Glomerular visceral epithelial cell (primary cell): ENCODE data around the gene HPS1.

Source experiments
- DNase-seq: peaks from one replicate; pipeline ENCODE4 v3.0.0-alpha.2; 2016; ENCODE audit errors: extremely low spot score

HPS1 gene

GRCh38 chr10:98390406-98390805 lies 56.3 kb downstream of the HPS1 start:
- DNase-seq, result no peak

- no peak for DNase-seq
Observed at GRCh38 chr10:98389398-98389797, 57.3 kb downstream of the HPS1 start.

DNA sequence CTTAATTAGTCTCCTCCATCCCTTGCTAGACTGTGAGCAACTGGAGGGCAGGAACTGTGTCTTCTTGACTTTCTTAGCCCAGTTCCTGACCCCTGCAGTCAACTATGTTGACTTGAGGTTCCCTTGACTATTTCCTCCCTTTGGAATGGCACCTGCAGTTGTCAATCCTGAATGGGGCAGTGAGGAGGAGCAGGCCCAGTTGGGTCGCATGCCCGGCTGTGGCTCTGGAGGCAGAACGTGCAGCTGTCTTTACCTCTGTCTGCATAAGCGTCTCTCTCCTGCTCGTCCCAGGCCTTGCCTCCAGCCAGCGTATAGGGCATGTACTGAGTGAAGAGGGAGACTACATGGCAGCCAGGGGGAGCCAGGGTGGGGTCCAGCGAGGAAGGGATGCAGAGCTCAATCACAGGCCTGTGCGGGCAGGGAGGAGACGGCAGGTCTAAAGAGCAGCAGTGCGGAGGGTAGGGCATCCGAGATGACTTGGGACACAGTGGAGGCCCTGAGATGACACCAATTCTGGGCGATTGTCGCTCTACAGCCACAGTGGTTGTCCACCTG lies 58.6 kb downstream of the HPS1 start:
- DNase-seq, result no peak

- peak; percentile 72 for DNase-seq
Observed at GRCh38 chr10:98384531-98385133, 62.1 kb downstream of the HPS1 start.

DNA sequence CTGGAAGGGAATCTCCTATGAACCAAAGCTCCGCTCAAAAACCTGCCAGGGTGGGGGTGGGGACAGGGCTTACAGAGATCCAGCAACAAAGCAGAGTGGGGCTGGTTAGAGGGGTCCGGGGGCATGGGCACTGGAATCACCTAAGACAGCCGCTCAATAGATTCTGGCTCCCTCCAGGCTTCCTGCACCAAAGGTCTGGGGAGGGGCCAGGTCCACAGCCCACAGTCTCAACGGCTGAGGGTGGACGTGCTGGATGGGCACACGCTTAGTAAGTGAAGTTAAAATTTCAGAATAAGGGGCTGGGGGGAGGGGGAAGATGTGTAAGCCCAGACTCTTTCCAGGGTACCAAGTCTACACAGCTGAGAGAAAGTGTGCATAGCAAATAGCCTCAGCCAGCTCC lies 62.9 kb downstream of the HPS1 start:
- no peak for DNase-seq

GRCh38 chr10:98383134-98383667 lies 63.5 kb downstream of the HPS1 start:
- DNase-seq, result peak; percentile 74

DNA sequence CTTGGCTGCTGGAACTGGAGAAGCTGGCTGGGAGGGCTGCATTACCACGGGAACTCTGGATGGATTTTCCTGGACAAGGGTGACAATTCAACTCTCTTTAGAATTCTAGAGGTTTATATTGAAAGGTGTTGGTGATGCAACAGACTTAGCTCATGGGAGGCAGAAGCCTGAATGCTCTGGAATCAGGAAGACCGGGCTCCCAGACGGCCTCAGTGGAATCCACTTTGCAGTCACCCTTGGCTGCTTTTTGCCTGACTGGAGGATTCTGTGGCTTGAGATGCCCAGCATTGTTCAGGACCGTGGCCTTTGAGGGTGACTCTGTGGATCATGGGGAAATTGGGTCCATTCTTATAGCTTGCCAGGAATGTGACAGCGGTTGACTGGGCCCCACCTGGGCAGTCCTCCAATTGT lies 64.0 kb downstream of the HPS1 start:
- peak; percentile 76 for DNase-seq

GRCh38 chr10:98380493-98381339 lies 66.0 kb downstream of the HPS1 start:
- DNase-seq, result no peak

- DNase-seq, result no peak
Observed at GRCh38 chr10:98378722-98379121, 68.0 kb downstream of the HPS1 start.

GRCh38 chr10:98377536-98377935 lies 69.2 kb downstream of the HPS1 start:
- no peak for DNase-seq

DNA sequence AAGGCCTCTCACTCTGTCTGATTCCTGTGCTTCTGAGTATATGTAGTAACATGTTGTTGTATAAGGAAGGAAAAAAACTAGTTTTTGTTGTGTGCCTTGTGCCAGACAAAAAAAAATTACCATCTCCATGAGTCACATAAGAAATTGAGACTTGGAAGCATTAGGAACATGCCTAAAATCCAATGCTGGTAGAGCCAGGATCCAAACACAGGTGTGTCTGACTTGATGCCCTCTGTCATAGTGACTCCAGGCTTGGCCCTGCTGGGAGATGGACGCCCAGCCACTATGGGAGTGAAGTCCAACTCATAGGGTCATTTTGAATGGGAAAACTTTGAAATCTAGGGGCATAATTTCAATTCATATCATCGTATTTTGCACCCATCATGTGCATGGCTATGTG lies 69.7 kb downstream of the HPS1 start:
- DNase-seq, result no peak

GRCh38 chr10:98376485-98376884 lies 70.2 kb downstream of the HPS1 start:
- DNase-seq, result no peak

GRCh38 chr10:98374217-98374985 lies 72.3 kb downstream of the HPS1 start:
- DNase-seq, result peak; percentile 52

DNA sequence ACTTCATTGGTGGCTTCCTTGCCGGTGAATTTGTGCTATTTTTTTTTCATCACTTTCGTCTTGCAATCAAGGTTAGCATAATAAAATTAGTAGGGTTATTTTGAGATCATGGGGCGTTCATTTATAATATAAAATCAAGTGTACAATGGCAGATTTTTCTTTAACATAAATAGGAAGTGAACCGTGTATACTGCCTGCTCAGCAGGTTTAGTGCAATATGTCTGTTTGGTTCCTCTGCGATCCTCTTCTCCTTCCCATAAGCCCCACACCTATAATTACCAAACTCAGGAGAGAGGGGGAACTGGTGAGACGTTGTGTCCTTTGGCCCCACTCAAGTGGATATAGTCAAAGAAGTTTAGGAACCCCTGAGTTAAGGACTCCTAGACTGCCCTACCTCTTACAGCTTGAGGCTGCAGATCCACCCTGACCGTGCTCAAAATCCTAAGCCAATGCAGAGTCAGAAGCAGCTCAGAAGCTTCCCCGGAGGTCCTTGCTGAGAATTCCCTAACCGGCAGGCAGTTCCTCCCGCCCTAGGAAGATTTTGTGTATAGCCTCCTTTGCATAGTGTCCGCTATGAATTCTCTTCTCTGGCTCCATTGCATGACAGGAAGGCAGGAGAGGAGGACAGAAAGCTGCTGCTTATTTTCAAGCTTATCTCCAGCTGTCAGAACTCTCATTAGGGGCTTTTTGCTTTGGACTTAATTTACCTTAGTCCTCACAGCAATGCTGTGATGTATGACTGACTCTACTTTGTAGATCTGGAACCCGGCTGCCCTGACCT lies 73.3 kb downstream of the HPS1 start:
- DNase-seq, result no peak

DNA sequence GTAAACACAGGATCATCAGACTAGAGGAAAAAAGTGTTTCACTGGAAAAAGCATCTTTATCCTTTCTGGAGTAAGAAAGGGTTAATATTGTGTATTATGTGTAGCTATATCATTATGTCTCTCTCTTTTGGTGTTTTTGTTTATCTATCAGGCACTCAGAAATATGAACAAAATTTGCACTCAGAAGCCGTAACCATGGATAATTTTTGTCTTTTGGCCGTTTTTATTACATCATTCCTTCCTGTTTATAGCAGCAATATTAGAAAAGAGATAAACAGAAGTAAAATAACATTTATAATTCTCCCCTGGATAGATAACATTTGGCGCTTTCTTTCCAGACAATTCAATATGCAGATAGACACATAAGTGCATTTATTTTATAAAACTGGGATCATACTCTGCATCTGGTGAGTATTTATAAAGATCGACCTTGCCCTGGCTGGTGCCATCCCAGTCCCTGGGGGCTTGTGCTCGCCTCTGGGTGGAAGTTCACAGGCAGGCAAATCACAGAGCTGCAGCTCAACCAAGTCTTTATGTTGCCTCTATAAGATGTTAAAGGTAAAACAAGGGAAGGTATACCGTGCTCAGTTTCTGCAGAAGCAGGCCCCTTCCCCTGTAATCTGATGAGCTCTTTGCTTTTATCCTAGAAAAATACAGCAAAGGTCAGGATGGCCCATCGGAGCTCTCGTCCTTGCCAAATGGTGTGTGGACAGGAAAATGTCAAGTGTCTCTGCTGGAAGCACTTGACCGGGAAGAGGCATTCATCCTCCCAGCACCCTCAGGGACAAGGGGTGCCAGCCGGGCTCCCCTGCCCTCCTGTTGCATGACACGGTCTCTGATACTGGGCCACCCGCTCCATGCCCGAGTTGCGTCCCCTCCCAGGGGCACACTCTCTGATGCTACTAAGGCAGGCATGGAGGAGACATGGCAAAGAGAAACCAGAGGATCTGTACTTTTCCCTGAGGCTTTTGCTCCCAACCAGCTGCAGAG lies 75.6 kb downstream of the HPS1 start:
- DNase-seq, result no peak

- no peak for DNase-seq
Observed at GRCh38 chr10:98369801-98370200, 76.9 kb downstream of the HPS1 start.

GRCh38 chr10:98368644-98369043 lies 78.1 kb downstream of the HPS1 start:
- DNase-seq, result no peak

DNA sequence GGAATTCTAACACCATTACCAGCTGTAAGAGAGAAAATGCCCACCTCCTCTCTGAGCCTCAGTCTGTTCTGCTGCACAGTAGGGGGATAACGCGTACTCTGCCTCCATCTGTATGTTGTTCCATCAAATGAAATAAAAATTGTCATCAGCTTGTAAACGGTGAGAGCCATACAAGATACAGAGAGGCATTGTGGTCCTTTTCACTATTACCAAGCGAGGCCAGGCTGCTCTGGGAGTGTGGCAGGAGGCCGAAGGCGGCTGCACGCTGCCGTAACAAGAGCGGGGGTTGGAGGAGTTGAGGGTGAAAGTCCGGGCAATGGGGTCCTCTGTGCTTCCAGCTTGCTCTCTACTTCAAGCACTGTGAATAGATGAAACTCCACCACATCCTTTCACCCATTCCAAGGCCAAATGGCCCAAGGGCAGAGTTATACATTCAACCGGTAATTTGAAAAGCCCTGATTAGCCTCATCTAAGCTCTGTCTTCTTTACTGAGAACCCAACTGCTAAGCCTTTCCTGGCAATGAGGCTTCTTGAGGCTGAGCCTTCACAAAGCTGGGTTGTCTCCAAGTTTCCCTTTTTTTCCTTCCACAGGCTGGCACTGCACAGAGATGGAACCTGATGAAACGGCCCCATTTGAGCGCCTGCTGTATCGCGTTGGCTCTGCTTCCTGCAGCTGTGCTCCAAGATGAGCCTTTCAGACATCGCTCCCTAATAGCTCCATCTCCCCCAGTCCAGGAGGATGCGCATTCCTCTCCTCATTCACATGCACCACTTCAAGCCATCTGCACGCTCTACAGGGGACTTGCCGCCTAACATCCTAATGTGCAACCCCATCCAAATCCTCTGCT lies 78.9 kb downstream of the HPS1 start:
- no peak for DNase-seq
